Measurements from ENCODE around the gene POLR3C.
"Not testable (repeated sequence)": the region's sequence is repeated elsewhere in the genome, so short reads cannot be mapped to it uniquely, and the experiment has no call there.

POLR3C gene

GRCh38 chr1:145786271-145786670 lies 37.7 kb upstream of the POLR3C start:
- DNase-seq (ENCODE audit: insufficient read length, low spot score) (no peak), FAIRE-seq (no peak)
- no peak for TF ChIP-seq CTCF (IDR thresholded peaks at IDR 0.05; ENCODE audit: insufficient read depth, missing control alignments)

GRCh38 chr1:145788580-145788979 lies 35.4 kb upstream of the POLR3C start:
- DNase-seq (ENCODE audit: insufficient read length, low spot score) (no peak), FAIRE-seq (no peak)
- TF ChIP-seq CTCF (IDR thresholded peaks at IDR 0.05; ENCODE audit: insufficient read depth, missing control alignments), result no peak

- FAIRE-seq; DNase-seq (ENCODE audit: insufficient read length, low spot score): not testable (repeated sequence)
Measured at GRCh38 chr1:145791860-145792259, 32.1 kb upstream of the POLR3C start.

- no peak for FAIRE-seq
- no peak for TF ChIP-seq CTCF (IDR thresholded peaks at IDR 0.05; ENCODE audit: insufficient read depth, missing control alignments)
- no peak for DNase-seq (ENCODE audit: insufficient read length, low spot score)
Measured at GRCh38 chr1:145792484-145792883, 31.5 kb upstream of the POLR3C start.

GRCh38 chr1:145795257-145795881 lies 28.6 kb upstream of the POLR3C start:
- no peak for FAIRE-seq
- TF ChIP-seq CTCF (IDR thresholded peaks at IDR 0.05; ENCODE audit: insufficient read depth, missing control alignments), result no peak

GRCh38 chr1:145796753-145797152 lies 27.2 kb upstream of the POLR3C start:
- DNase-seq (ENCODE audit: insufficient read length, low spot score) (no peak), FAIRE-seq (no peak)

More at GRCh38 chr1:145795257-145795881, 28.6 kb upstream of the POLR3C start:
- DNase-seq (ENCODE audit: insufficient read length, low spot score), result no peak

GRCh38 chr1:145799806-145800205 lies 24.2 kb upstream of the POLR3C start:
- FAIRE-seq (peak; percentile 25), DNase-seq (ENCODE audit: insufficient read length, low spot score) (no peak)
- TF ChIP-seq CTCF (IDR thresholded peaks at IDR 0.05; ENCODE audit: insufficient read depth, missing control alignments), result no peak

More at GRCh38 chr1:145796753-145797152, 27.2 kb upstream of the POLR3C start:
- TF ChIP-seq CTCF (IDR thresholded peaks at IDR 0.05; ENCODE audit: insufficient read depth, missing control alignments), result no peak

Data from D721Med (cell line).